Activated CD4-positive, alpha-beta memory T cell treated with anti-CD3 and anti-CD28 coated beads, Interleukin-2, amount 10 ng/mL, durations not matched to agents 7 days and 5 days (primary cell): ENCODE results near the gene GALNT2. TPM values are rescaled to one million over a fixed set of nuclear protein-coding genes. Genes with fewer than 3 reads are reported as not detected.

Experiments
- CTCF ChIA-PET: fragments of 350-600 bp; sonication (Branson Sonifier 250); formaldehyde crosslinking; loops from one replicate; lab custom pipeline; 2021; ENCODE audit warnings: antibody characterized with exemption, inconsistent platforms; lab: Charles Lee
- POLR2A ChIA-PET: fragments of 350-600 bp; sonication (Branson Sonifier 250); formaldehyde crosslinking; loops from one replicate; lab custom pipeline; 2021; ENCODE audit warnings: antibody characterized with exemption; lab: Charles Lee
- DNase-seq: peaks from one replicate; pipeline ENCODE4 v3.0.0-alpha.2; 2020
- H3K27ac Mint-ChIP-seq: one replicate; pipeline ENCODE4 v1.8.0; 2021; ENCODE audit warnings: mild to moderate bottlenecking, mixed read lengths
- H3K27me3 Mint-ChIP-seq: one replicate; pipeline ENCODE4 v1.8.0; 2021; ENCODE audit warnings: mixed read lengths
- H3K36me3 Mint-ChIP-seq: one replicate; pipeline ENCODE4 v1.8.0; 2021; ENCODE audit warnings: low read depth, mixed read lengths
- H3K4me1 Mint-ChIP-seq: one replicate; pipeline ENCODE4 v1.8.0; 2021; ENCODE audit warnings: mixed read lengths
- H3K4me3 Mint-ChIP-seq: one replicate; pipeline ENCODE4 v1.8.0; 2021; ENCODE audit warnings: mild to moderate bottlenecking, mixed read lengths
- H3K9me3 Mint-ChIP-seq: one replicate; pipeline ENCODE4 v1.8.0; 2021; ENCODE audit warnings: mixed read lengths
- total RNA-seq, 2 experiments: library from RNA; stranded (reverse); gene quantifications; one replicate each; pipeline ENCODE4 v1.2.3, GENCODE V29; 2021

Gene GALNT2
- total RNA-seq, 2 experiments from 2014 or later: 18.7 to 19.1 TPM

DNA sequence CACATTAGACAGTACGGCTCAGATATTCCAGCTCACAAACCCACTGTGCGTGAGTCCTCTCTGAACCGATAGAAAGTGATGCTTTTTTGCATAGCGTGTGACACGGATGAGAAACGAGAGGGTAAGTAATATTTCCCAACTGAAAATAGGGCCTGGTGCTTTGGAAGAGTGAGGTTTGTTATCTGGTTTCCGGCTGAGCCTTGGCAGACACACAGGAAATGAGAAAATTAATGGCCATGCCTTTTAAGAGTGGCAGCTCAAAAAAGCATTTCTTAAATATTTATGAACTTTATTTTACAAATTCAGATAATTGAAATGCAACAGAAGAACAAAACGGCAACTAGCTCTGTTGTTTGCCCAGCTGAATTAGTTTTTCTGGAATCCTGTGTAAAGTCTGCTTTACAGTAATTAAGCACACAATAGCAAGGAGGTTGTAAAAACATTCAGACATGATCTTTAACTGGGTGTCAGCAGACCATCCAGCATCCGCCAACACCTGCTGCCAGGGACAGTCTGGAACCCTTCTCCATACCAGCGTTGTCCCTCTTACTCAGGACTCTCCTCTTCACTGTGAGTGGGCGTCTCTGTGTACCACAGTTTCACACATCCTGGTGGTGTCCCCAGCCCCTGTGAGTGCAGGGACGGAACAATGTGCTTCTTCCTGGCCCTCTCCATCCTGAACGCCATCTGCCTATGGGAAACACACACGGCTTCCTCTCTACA lies 203.7 kb downstream of the GALNT2 start:
- H3K4me1 Mint-ChIP-seq: peaks cover 35% of the 10 kb centered on the region
- H3K27ac Mint-ChIP-seq: peak overlapping the region; percentile 61
- no peak for DNase-seq
- peak overlapping the region; percentile 22 for H3K4me3 Mint-ChIP-seq
- peaks cover 3% of the 10 kb centered on the region for H3K36me3 Mint-ChIP-seq
- ChIA-PET POLR2A (interaction anchor here (0.9 kb wide), 1 partner anchor 158 kb away, joined by 3 read pairs; no protein-coding TSS in a partner anchor), CTCF (no interaction called here)
- no peaks in the 10 kb centered on the region for H3K27me3 Mint-ChIP-seq
- no peaks in the 10 kb centered on the region for H3K9me3 Mint-ChIP-seq

GRCh38 chr1:230271300-230272035 lies 204.4 kb downstream of the GALNT2 start:
- H3K36me3 Mint-ChIP-seq: peaks cover 3% of the 10 kb centered on the region
- H3K4me3 Mint-ChIP-seq: no peak overlapping the region
- H3K4me1 Mint-ChIP-seq: peaks cover 35% of the 10 kb centered on the region
- no peaks in the 10 kb centered on the region for H3K9me3 Mint-ChIP-seq
- DNase-seq: no peak
- H3K27ac Mint-ChIP-seq: peak overlapping the region; percentile 42
- no peaks in the 10 kb centered on the region for H3K27me3 Mint-ChIP-seq
- ChIA-PET POLR2A (no interaction called here), CTCF (no interaction called here)

GRCh38 chr1:230272557-230272956 lies 205.5 kb downstream of the GALNT2 start:
- CTCF ChIA-PET: no interaction called here
- no peaks in the 10 kb centered on the region for H3K36me3 Mint-ChIP-seq
- no peaks in the 10 kb centered on the region for H3K9me3 Mint-ChIP-seq
- no peak overlapping the region for H3K27ac Mint-ChIP-seq
- peaks cover 35% of the 10 kb centered on the region for H3K4me1 Mint-ChIP-seq
- H3K27me3 Mint-ChIP-seq: no peaks in the 10 kb centered on the region
- POLR2A ChIA-PET: no interaction called here
- no peak overlapping the region for H3K4me3 Mint-ChIP-seq
- DNase-seq: no peak

DNA sequence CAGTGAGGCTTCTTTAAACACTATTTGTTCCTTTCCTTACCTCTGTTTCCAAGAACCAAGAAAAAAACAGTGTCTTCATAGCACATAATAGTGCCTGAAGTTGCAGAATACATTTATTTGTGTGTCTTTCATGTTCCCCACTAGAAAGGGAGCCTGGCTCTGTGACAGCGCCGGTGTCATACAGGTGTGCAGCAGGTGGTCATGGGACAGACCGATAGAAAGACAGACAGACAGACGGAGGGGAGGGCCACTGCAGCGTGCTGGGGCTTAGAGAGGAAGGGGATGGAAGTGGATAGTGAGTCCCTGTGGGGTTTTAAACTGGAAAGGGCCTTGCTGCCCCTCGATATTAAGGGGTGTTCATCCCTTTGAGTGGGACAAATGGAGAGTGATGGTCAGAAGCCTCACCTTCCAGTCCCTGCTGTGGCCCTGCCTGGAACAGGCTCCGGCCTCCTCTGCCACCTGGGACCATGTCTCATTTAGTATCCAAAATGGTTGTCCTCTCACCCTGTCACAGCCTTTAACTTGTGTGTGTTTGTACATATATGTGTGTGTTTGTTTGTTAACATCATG lies 206.2 kb downstream of the GALNT2 start:
- no peak overlapping the region for H3K4me3 Mint-ChIP-seq
- CTCF ChIA-PET: no interaction called here

GRCh38 chr1:230274254-230274653 lies 207.2 kb downstream of the GALNT2 start:
- no peaks in the 10 kb centered on the region for H3K9me3 Mint-ChIP-seq
- H3K27ac Mint-ChIP-seq: peak overlapping the region; percentile 56
- no peaks in the 10 kb centered on the region for H3K36me3 Mint-ChIP-seq
- CTCF ChIA-PET: no interaction called here
- POLR2A ChIA-PET: no interaction called here
- H3K27me3 Mint-ChIP-seq: no peaks in the 10 kb centered on the region
- no peak for DNase-seq
- H3K4me1 Mint-ChIP-seq: peaks cover 33% of the 10 kb centered on the region
- H3K4me3 Mint-ChIP-seq: no peak overlapping the region

More for the DNA sequence above, 206.2 kb downstream of the GALNT2 start:
- POLR2A ChIA-PET: no interaction called here
- no peaks in the 10 kb centered on the region for H3K27me3 Mint-ChIP-seq
- H3K4me1 Mint-ChIP-seq: peaks cover 35% of the 10 kb centered on the region
- H3K27ac Mint-ChIP-seq: peak overlapping the region; percentile 60
- no peak for DNase-seq
- no peaks in the 10 kb centered on the region for H3K36me3 Mint-ChIP-seq
- H3K9me3 Mint-ChIP-seq: no peaks in the 10 kb centered on the region

DNA sequence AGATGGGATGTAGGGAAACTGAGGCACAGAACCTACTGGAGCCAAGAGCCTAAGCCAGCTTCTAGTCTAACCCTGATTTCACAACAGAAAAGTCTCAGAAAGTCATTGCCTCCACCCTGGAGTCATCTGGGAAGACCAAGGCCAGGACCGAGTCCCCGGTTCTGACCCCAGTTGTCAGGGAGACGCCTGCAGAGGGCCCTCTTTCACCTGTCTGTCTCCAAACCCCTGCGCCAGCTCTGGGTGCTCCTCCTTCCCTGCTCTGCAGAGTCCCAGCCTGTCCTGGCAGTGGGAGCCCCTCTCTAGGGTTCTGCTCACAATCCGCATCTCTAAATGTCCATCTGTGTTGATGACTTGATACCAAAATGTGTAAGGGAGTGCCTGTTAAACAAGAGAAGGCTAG lies 209.4 kb downstream of the GALNT2 start:
- Mint-ChIP-seq H3K9me3 (no peaks in the 10 kb centered on the region), H3K27ac (no peak overlapping the region), H3K36me3 (no peaks in the 10 kb centered on the region), H3K4me1 (peaks cover 17% of the 10 kb centered on the region), H3K4me3 (no peak overlapping the region), H3K27me3 (no peaks in the 10 kb centered on the region)
- ChIA-PET POLR2A (no interaction called here), CTCF (no interaction called here)
- DNase-seq: no peak

DNA sequence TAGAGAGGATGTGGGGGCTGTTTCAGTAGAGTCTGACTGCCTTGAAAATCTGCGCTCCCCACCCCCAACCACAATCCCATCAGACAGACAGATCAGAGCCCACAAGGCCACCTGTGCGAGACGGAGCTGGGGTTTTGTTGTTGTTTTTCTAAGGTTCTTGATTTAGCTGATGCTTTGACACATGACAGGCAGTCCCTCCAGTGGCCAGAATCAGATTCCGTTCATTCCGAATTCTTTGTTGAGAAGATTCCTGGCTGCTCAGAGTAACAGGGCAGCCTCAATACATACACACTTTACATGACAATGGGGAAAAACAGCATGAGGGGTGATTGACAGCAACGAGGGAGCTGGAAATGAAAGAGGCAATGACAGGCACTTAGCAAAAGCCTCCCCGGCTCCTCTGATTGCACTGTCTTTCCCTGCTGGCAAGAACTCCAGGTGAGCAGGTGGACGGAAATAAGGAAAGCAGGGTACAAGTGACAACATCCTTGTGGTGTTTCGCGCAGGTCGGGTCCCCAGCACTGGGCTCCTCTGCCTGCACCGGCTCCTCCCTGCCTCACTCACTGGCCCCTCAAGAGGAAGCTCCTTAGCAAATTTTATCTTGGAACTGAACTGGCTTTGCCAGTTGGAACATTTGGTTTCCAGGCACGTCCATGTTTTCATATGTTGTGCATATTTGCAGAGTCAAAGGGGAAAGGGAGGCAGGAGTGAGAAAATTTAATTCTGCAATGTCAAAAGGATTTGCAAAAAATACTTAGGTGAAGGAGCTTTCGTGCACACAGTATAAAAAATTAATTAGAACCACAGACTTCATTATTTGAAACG lies 210.4 kb downstream of the GALNT2 start:
- DNase-seq: no peak
- Mint-ChIP-seq H3K4me1 (peaks cover 21% of the 10 kb centered on the region), H3K27ac (no peak overlapping the region), H3K4me3 (no peak overlapping the region), H3K27me3 (no peaks in the 10 kb centered on the region), H3K36me3 (no peaks in the 10 kb centered on the region), H3K9me3 (no peaks in the 10 kb centered on the region)
- ChIA-PET POLR2A (no interaction called here), CTCF (no interaction called here)

- Mint-ChIP-seq H3K27ac (no peak overlapping the region), H3K9me3 (no peaks in the 10 kb centered on the region), H3K4me1 (peaks cover 17% of the 10 kb centered on the region), H3K36me3 (no peaks in the 10 kb centered on the region), H3K4me3 (no peak overlapping the region), H3K27me3 (no peaks in the 10 kb centered on the region)
- ChIA-PET CTCF (no interaction called here), POLR2A (no interaction called here)
- no peak for DNase-seq
Observed at GRCh38 chr1:230278376-230278775, 211.3 kb downstream of the GALNT2 start.

DNA sequence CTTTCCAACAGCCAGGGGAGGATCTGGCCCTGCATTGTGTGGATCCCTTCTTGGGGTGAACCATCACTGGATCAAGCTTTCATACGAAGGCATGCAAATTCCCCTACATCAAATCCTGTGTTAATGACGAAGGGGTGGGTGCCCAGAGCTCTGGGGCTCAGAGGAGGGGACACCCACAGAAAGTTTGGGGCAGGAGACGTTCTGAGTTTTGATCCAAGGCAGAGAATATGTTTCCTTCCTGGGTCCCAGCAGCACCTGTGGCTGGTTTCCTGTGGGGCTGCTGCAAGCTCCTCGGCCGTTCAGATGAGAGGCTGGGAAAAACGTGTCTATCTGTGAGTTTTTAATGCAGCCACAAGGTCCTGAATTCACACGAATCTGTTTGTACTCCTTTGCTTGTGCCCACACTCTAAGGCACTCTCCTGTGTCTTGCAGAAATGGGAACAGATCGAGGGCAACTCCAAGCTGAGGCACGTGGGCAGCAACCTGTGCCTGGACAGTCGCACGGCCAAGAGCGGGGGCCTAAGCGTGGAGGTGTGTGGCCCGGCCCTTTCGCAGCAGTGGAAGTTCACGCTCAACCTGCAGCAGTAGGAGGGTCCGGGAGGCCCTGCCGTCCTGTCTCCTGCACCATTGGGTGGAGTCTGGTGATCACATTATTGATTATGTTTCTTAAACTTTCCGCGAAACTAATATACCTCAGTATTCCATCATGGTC lies 212.0 kb downstream of the GALNT2 start:
- DNase-seq: no peak
- H3K27ac Mint-ChIP-seq: peak overlapping the region; percentile 26
- ChIA-PET POLR2A (no interaction called here), CTCF (no interaction called here)
- H3K4me3 Mint-ChIP-seq: no peak overlapping the region
- H3K36me3 Mint-ChIP-seq: no peaks in the 10 kb centered on the region
- no peaks in the 10 kb centered on the region for H3K9me3 Mint-ChIP-seq
- H3K27me3 Mint-ChIP-seq: no peaks in the 10 kb centered on the region
- peaks cover 12% of the 10 kb centered on the region for H3K4me1 Mint-ChIP-seq

- Mint-ChIP-seq H3K36me3 (no peaks in the 10 kb centered on the region), H3K27ac (no peak overlapping the region)
- POLR2A ChIA-PET: no interaction called here
Observed at GRCh38 chr1:230279583-230279945, 212.5 kb downstream of the GALNT2 start.

GRCh38 chr1:230280054-230280795 lies 213.2 kb downstream of the GALNT2 start:
- ChIA-PET POLR2A (no interaction called here), CTCF (no interaction called here)
- Mint-ChIP-seq H3K4me1 (peaks cover 9% of the 10 kb centered on the region), H3K36me3 (no peaks in the 10 kb centered on the region), H3K27ac (no peak overlapping the region), H3K9me3 (no peaks in the 10 kb centered on the region), H3K27me3 (no peaks in the 10 kb centered on the region), H3K4me3 (no peak overlapping the region)
- no peak for DNase-seq

More at GRCh38 chr1:230279583-230279945, 212.5 kb downstream of the GALNT2 start:
- CTCF ChIA-PET: no interaction called here
- Mint-ChIP-seq H3K27me3 (no peaks in the 10 kb centered on the region), H3K9me3 (no peaks in the 10 kb centered on the region), H3K4me1 (peaks cover 9% of the 10 kb centered on the region), H3K4me3 (no peak overlapping the region)
- no peak for DNase-seq

GRCh38 chr1:230280906-230281413 lies 213.9 kb downstream of the GALNT2 start:
- CTCF ChIA-PET: no interaction called here
- Mint-ChIP-seq H3K9me3 (no peaks in the 10 kb centered on the region), H3K27me3 (no peaks in the 10 kb centered on the region), H3K4me1 (peaks cover 9% of the 10 kb centered on the region), H3K4me3 (no peak overlapping the region), H3K27ac (no peak overlapping the region), H3K36me3 (no peaks in the 10 kb centered on the region)
- no peak for DNase-seq
- POLR2A ChIA-PET: no interaction called here
